Stimulated activated CD4-positive, alpha-beta T cell treated with anti-CD3 and anti-CD28 coated beads, TNF-alpha, amount 100 ng/mL, for 1 hour (primary cell): ENCODE data around the gene NFIC.
"Not testable (repeated sequence)": the region's sequence is repeated elsewhere in the genome, so short reads cannot be mapped to it uniquely, and the experiment has no call there.

Experiments used
- DNase-seq, 3 donors: peaks; one replicate each; pipeline ENCODE4 v3.0.0-alpha.2; 2020; ENCODE audit warnings: low read depth in 3 of 3, low spot score in 1 of 3

Gene NFIC

GRCh38 chr19:3370728-3371591 lies 4.6 kb downstream of the NFIC start:
- DNase-seq, result no peak

- no peak for DNase-seq
Observed at GRCh38 chr19:3372413-3372812, 6.0 kb downstream of the NFIC start.

- no peak for DNase-seq
Observed at GRCh38 chr19:3373971-3374368, 7.6 kb downstream of the NFIC start.

GRCh38 chr19:3374369-3375112 lies 8.2 kb downstream of the NFIC start:
- no peak for DNase-seq

- DNase-seq, result no peak
Observed at GRCh38 chr19:3375221-3376090, 9.1 kb downstream of the NFIC start.

GRCh38 chr19:3376091-3376455 lies 9.7 kb downstream of the NFIC start:
- not testable (repeated sequence) for DNase-seq

- no peak for DNase-seq
Observed at GRCh38 chr19:3378352-3379150, 12.2 kb downstream of the NFIC start.

GRCh38 chr19:3380829-3381228 lies 14.4 kb downstream of the NFIC start:
- DNase-seq, result no peak

GRCh38 chr19:3381701-3382372 lies 15.5 kb downstream of the NFIC start:
- DNase-seq, result no peak

- DNase-seq, result no peak
Observed at GRCh38 chr19:3382460-3383100, 16.2 kb downstream of the NFIC start.

- no peak for DNase-seq
Observed at GRCh38 chr19:3383121-3383722, 16.8 kb downstream of the NFIC start.

- no peak for DNase-seq
Observed at GRCh38 chr19:3386447-3387234, 20.3 kb downstream of the NFIC start.

- DNase-seq, result no peak
Observed at GRCh38 chr19:3387645-3388589, 21.5 kb downstream of the NFIC start.

GRCh38 chr19:3389446-3389778 lies 23.0 kb downstream of the NFIC start:
- DNase-seq, result no peak

GRCh38 chr19:3389876-3390371 lies 23.5 kb downstream of the NFIC start:
- no peak for DNase-seq

GRCh38 chr19:3391911-3392310 lies 25.5 kb downstream of the NFIC start:
- DNase-seq, result not testable (repeated sequence)

- DNase-seq, result no peak
Observed at GRCh38 chr19:3392480-3392879, 26.1 kb downstream of the NFIC start.
